AG09319 (cell line): ENCODE results near the gene BTBD1.

ENCODE experiments used
- DNase-seq: peaks from one replicate; pipeline ENCODE4 v3.0.0-alpha.2; 2010; ENCODE audit warnings: low read depth; ENCODE audit errors: extremely low read depth
- TF ChIP-seq, protein P1 (sequence below): IDR thresholded peaks from 2 replicates; pipeline ENCODE4 v1.5.1; 2011; ENCODE audit warnings: low read depth, mild to moderate bottlenecking, inconsistent platforms, low read length, moderate library complexity

BTBD1 gene

DNA sequence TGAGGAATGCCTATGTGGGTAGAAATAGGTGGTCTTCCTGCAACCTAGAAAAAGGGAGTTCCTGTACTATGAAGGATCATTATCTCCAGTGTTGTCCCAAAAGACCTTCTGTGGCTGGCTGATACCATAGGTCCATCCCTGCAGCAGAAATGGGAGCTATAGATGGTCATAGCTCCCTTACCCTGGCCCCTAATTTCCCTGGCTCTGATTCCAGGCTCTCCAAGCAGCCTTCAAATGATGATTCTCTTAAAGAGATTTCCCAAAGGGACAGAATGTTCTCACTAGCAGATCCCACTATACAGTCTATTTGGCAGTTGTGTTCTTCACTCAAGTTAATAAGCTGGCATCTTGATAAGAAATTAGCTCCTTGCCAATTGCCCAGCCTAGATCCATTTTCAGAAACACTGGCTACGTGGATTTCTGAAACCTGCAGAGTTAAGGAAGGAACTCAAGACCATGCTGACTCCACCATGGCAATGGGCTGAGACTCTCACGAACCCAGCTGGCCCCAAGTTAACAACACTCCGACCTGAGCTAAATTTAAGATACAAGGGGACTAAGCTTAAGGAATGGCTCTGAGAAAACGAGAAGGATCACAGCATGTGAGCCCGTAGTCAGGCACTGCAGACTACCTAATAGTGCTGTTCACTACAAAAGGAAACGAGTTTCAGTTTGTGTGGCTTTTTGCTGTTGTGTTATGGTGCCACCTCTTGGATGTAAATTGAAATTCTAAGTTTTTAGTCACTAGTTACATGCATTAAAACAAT lies 67.0 kb downstream of the BTBD1 start:
- peak; percentile 31 for DNase-seq
- TF ChIP-seq, protein P1, sequence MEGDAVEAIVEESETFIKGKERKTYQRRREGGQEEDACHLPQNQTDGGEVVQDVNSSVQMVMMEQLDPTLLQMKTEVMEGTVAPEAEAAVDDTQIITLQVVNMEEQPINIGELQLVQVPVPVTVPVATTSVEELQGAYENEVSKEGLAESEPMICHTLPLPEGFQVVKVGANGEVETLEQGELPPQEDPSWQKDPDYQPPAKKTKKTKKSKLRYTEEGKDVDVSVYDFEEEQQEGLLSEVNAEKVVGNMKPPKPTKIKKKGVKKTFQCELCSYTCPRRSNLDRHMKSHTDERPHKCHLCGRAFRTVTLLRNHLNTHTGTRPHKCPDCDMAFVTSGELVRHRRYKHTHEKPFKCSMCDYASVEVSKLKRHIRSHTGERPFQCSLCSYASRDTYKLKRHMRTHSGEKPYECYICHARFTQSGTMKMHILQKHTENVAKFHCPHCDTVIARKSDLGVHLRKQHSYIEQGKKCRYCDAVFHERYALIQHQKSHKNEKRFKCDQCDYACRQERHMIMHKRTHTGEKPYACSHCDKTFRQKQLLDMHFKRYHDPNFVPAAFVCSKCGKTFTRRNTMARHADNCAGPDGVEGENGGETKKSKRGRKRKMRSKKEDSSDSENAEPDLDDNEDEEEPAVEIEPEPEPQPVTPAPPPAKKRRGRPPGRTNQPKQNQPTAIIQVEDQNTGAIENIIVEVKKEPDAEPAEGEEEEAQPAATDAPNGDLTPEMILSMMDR: peak; percentile 46

DNA sequence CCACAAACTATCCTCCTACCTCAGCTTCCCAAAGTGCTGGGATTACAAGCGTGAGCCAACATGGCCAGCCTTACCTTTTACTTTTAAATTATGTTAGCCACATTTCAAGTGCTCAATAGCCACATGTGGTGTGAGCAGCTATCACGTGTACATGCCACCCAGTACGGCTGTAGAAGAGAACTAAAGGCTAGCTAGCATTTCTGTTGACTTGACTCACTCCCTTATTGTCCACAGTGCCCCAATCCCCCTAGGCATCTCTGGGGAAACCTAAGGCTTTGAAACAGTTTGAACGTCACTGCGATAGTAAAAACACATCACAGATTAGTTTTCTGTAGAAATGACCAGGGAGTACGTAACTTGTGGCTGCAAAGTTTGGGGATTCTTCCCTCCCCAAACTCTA lies 67.6 kb downstream of the BTBD1 start:
- TF ChIP-seq, protein P1: no peak
- DNase-seq: no peak

DNA sequence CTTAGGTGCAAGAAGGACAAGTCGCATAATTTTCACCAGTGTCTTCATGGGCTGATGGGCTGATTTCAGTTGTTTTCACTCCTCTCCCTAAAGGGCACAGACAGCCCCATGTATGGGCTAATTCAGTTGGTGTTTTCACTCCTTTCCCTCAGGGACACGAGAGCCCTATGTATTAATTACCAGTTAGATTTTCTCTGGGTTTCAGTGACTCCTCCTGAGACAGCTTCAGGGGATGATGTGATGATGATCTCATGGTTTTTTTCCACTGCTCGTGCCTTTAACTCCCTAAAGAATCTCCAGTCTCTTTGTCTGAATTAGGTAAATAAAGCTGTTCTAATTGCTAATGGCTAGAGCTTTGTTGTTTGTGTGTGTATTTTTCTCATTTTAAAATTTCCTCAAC lies 71.1 kb downstream of the BTBD1 start:
- TF ChIP-seq, protein P1: no peak
- DNase-seq: no peak

DNA sequence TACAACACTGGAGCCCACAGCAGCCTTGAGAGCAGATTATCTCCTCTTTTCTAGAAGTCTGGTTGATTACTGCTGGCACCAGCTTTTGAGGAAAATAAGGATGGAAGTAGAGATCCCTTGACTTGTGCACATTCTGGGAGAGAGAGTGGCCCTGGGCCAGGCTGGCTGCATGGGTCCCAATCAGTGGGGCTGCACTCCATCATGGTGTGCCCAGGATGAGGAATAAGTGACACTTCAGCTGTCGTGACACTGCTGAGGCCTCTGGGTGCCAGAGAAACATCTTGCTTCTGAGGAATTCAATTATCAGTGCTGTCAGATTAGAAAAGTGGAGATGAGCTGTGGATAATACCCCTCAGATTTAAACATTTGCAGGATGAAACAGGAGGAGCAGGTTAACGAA lies 72.0 kb downstream of the BTBD1 start:
- DNase-seq: no peak
- TF ChIP-seq, protein P1: no peak

DNA sequence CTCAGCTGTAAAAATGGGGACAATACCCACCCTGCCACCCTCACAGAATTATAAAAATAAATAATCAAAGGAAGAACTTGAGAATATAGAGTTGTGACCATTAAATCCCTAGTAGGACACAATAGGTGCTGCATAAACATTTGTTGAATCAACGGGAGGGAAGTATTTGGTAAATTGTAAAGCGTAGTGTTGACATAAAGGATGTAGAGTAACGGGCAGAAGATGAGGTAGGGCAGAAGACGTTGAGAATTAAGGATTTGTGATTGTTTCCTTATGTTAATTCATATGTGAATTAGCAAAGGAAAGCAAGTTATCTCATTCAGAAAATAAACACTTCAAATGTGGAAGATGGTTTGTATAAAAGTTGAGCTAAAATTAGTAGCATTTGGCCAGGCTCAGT lies 73.9 kb downstream of the BTBD1 start:
- no peak for DNase-seq
- TF ChIP-seq, protein P1: no peak

DNA sequence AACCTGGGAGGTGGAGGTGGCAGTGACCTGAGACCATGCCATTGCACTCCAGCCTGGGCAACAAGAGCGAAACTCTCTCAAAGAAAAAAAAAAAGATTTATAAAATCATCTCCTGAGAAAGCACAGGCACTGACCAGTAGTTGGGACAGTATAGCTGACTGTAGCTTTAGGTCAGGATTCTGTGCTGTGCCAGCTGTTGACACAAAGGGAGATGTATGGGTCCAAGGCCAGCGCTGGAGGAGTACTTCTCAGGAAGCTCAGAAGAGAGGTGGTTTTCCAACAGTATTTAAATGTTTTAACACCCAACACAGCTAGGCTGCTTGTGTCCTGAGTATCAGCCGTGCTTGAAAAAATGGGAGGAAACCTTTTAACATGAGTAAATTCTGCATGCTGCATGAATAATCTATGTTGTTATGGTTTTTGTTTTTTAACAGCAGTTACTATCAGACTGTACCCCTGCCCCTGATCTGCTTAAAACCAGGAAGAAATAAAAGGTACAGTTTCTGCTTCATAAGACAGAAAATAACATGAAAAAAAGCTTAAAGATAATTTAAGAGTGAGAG lies 74.5 kb downstream of the BTBD1 start:
- TF ChIP-seq, protein P1: no peak
- no peak for DNase-seq

DNA sequence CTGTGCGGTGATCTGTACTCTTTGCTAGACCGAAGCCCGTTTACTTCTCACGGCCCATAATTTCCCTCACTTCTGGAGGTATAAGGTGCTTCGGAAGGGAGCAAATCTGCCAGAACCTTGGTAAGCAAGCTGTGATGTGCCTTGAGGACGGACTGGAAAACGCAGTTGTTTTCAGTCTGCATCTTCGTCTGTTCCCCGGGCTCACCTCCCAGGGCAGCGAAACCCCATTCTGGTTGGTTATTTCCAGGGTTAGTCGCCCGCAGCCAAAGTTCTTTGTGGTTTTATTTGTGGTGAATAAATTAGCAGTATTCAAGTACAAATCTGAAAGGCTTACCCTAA lies 80.6 kb downstream of the BTBD1 start:
- DNase-seq: no peak
- TF ChIP-seq, protein P1: no peak
